Endothelial cell of umbilical vein (primary cell): Measurements from ENCODE around the gene VPS9D1.

Experiments used
- EZH2 ChIP-seq: IDR thresholded peaks from 2 replicates; pipeline ENCODE4 v1.6.1; 2012; ENCODE audit warnings: borderline replicate concordance, low read depth, mild to moderate bottlenecking, moderate library complexity, low read length, inconsistent platforms; ENCODE audit not compliant: severe bottlenecking
- FOS ChIP-seq: IDR thresholded peaks from 2 replicates; pipeline ENCODE4 v1.6.1; 2011; ENCODE audit warnings: mild to moderate bottlenecking, low read length, moderate library complexity, borderline replicate concordance; ENCODE audit not compliant: insufficient read depth
- GATA2 ChIP-seq: IDR thresholded peaks from 2 replicates; pipeline ENCODE4 v1.7.0; 2011; ENCODE audit warnings: low read depth, mild to moderate bottlenecking, moderate library complexity, mixed read lengths, low read length; ENCODE audit not compliant: insufficient read length, insufficient read depth
- JUN ChIP-seq: IDR thresholded peaks from 2 replicates; pipeline ENCODE4 v1.6.1; 2011; ENCODE audit warnings: borderline replicate concordance, low read depth; ENCODE audit not compliant: insufficient read length, insufficient read depth
- MYC ChIP-seq: IDR thresholded peaks from one replicate; pipeline ENCODE4 v1.6.1; 2011; ENCODE audit warnings: mild to moderate bottlenecking, low read depth, low read length
- POLR2A ChIP-seq: IDR thresholded peaks from 2 replicates; pipeline ENCODE4 v1.6.1; 2012; ENCODE audit warnings: low read depth, mild to moderate bottlenecking, control low read depth, low read length
- POLR2AphosphoS5 ChIP-seq: IDR thresholded peaks from 2 replicates; pipeline ENCODE4 v1.6.1; 2012; ENCODE audit warnings: low read depth, mild to moderate bottlenecking, control low read depth, low read length, moderate library complexity; ENCODE audit not compliant: insufficient read depth
- TF ChIP-seq, protein P1 (sequence below), 2 donors: IDR thresholded peaks; 1 replicate in 1 of 2; 2 replicates in 1 of 2; pipeline ENCODE4 v1.5.1; 2011; ENCODE audit warnings: low read length in 2 of 2, mild to moderate bottlenecking in 2 of 2, moderate library complexity in 2 of 2, control low read depth in 1 of 2, inconsistent platforms in 1 of 2, low read depth in 1 of 2; ENCODE audit not compliant: insufficient read depth in 1 of 2; ENCODE audit errors: extremely low read depth in 1 of 2
- TF ChIP-seq, protein P2 (sequence below): IDR thresholded peaks from 2 replicates; pipeline ENCODE4 v1.6.1; 2011; ENCODE audit not compliant: insufficient read depth, insufficient read length

DNA sequence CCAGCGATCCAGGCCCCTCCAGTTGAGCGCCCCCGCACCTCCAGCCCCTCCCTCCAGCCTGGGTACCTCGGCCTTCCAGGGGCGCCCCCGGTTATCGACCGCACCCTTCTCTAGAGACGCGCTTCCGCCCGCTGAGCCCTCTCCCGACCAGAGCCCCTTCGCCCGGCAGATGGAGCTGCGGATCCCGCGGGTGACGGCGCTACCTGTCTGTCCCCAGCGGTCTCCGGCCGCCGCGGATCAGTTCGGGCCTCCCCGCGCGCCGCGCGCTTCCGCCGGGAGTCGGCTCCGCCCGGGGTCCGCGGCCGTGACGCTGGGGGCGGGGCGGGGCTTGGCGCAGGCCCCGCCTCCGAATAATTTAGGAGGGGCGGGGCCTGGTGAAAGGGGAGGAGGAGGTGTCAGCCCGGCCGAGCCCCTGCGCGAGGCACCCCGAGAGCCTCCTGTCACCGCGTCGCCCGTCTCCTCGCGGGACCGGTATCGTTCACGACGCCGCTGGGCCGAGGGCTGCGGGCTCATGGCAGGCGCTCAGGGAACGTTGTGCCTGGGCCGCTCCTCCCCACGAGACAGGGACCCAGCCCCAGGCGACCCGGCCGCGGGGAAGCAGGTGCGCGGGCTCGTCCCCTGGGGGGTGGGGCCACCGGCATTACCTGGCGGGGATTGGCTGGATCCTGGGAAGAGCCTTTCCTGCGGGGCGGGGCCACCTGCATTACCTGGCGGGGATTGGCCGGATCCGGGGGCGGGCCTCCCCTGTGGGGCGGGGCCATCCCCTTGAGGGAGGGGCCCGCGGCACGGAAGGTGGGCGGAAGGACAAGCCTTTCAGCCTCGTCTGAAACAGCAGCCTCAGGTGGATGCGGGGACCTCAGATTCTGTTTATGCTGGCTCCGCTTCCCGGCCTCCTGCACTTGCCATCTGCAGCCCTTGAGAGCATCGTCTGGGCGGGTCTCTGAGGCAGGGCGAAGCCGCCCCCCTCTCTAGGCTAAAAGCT lies 19.0 kb downstream of the VPS9D1 start, which contains the start of gene SPATA2L:
- no peak for TF ChIP-seq EZH2
- TF ChIP-seq, protein P1, sequence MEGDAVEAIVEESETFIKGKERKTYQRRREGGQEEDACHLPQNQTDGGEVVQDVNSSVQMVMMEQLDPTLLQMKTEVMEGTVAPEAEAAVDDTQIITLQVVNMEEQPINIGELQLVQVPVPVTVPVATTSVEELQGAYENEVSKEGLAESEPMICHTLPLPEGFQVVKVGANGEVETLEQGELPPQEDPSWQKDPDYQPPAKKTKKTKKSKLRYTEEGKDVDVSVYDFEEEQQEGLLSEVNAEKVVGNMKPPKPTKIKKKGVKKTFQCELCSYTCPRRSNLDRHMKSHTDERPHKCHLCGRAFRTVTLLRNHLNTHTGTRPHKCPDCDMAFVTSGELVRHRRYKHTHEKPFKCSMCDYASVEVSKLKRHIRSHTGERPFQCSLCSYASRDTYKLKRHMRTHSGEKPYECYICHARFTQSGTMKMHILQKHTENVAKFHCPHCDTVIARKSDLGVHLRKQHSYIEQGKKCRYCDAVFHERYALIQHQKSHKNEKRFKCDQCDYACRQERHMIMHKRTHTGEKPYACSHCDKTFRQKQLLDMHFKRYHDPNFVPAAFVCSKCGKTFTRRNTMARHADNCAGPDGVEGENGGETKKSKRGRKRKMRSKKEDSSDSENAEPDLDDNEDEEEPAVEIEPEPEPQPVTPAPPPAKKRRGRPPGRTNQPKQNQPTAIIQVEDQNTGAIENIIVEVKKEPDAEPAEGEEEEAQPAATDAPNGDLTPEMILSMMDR (IDR thresholded peaks at IDR 0.05; ENCODE audit: extremely low read depth in 1 of 2, insufficient read depth in 1 of 2, low read depth in 1 of 2, low read length in 2 of 2): peak in 1 of 2 donors; percentile 4
- peak; percentile 63 for TF ChIP-seq POLR2A
- no peak for TF ChIP-seq FOS
- TF ChIP-seq, protein P2, sequence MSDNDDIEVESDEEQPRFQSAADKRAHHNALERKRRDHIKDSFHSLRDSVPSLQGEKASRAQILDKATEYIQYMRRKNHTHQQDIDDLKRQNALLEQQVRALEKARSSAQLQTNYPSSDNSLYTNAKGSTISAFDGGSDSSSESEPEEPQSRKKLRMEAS: no peak
- peak; percentile 66 for TF ChIP-seq POLR2AphosphoS5
- TF ChIP-seq JUN: no peak
- no peak for TF ChIP-seq GATA2
- TF ChIP-seq MYC: no peak
